Renal cortical epithelial cell (primary cell): ENCODE results near the gene RALGPS1. TPM values are rescaled to one million over a fixed set of nuclear protein-coding genes. Genes with fewer than 3 reads are reported as not detected.

Source experiments
- DNase-seq: peaks from one replicate; pipeline ENCODE4 v3.0.0-alpha.2; 2011; ENCODE audit warnings: low read depth
- total RNA-seq: library from RNA; depleted of rRNA; stranded (reverse); fragments of >200 nt; gene quantifications from 2 replicates; pipeline ENCODE4 v1.2.3, GENCODE V29; 2014

Gene RALGPS1
- total RNA-seq, 1 donor from 2014 or later = 5.4 TPM

DNA sequence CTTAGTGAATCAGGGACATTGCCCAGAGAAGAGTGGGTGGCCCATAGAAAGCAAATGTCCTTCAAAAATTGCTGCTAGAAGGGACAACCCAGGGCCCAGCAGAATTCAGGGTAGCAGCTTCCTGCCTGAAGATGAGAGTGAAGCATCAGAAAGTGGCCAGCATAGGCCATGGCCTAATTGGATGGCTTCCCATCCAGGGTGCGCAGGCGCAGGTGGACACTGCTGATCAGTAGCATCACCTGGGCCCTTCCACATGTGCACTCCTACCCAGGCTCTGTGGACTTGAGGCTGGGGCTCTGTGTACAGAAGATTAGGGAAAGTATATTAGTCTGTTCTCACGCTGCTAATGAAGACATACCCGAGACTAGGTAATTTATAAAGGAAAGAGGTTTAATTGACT is 291.4 kb downstream of the RALGPS1 start:
- DNase-seq = no peak

- DNase-seq = no peak
Measured at GRCh38 chr9:127206666-127207065, 292.1 kb downstream of the RALGPS1 start.

DNA sequence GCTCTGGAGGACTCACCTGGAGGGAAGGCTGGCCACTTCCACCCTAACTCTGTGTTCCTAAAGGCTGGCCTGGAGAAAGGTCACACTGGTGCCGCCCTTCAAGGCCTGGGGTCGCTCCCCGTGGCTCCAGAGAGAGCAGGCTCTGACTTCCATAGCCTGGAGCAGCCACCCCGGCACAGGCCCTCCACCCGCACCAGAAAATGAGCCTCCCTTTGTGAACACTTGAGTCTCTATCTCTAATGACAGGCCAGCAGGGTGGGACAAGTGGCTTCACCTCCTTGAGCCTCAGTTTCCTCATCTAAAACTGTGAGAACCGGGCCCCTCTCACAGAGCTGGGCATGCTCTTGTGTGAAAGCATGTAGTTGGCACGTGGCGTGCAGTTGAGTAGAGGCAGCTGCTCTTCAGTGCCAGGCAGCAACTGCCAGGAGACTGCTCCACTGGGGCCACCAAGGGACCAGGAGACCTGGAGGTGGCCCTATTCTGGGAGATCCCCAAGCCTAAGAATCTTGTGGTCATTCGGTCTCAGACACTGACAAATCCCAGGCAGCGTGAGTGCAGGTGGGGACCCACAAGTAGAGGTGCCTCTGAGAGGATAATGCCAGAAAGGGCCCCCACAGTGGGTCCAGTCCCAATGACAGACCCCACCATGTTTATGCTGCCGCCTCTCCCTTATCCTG is 293.3 kb downstream of the RALGPS1 start:
- no peak for DNase-seq

DNA sequence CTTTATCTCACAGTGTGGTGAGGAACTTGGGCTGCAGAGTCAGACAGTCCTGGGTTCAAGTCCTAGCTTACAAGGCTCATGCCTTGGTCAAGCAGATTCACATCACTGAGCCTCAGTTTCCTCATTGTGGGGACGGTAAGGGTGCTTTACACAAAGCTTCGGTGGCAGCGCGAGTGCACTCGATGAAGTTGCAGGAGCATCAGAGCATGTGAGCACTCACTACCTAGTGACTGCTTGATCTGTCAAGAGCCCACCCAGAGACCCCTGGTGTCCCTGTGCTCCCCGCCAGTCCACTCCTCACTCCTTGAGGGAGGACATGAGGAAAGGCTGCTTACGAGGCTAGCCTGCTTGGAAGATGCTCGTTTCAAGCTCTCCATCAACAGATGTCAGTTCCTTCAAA is 293.8 kb downstream of the RALGPS1 start:
- DNase-seq = no peak

DNA sequence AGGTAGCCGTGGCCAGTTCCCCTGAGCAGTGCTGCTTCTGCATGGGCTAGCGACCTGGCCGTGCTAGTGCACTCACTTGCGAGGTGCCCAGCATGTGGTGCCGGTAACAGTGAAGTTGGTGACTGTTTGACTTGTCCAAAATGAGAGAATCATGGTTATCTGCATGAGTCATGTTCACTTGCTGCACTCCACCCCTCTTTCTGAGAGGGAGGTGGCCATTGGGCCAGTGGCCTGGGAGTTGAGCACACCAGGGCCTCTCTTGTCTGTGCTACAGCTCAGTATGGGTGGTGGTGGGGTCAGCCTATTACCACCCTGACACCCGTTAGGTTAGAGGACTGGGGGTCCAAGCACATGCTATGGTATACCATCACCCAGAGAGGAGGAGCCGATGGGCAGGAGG is 294.6 kb downstream of the RALGPS1 start:
- DNase-seq = no peak

DNA sequence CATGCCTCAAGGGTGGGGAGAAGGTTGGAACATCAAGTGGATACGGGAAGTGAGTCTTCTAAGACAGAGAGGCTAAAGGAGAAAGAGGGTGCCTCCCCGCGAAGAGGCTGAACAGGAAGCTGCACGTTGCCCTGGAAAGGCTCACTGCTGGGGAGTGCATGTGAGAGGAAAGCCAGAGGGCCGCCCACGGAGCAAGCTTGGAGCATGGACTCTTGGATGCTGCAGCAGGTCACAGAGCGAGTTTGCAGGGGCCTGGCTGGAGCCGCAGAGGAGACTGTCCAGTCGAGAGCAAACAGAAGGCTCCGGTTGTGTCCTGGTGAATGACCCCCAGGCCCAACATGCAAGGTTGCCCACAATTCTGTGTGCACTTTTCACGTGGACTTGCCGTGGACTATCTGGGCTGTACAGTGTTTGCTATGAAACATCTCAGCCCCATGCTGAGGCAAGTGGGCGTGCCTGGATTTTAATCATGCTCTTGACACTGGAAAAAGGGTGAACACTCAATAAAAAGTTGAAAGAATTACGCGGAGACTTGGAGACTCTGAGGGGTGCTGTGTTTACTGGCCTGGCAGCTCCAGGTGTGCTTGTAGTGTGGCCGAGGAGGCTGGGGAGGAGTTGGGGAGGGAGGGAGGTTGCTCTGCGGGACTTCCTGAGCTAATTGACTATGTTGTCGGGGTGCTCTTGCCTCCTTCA is 295.5 kb downstream of the RALGPS1 start:
- no peak for DNase-seq

DNA sequence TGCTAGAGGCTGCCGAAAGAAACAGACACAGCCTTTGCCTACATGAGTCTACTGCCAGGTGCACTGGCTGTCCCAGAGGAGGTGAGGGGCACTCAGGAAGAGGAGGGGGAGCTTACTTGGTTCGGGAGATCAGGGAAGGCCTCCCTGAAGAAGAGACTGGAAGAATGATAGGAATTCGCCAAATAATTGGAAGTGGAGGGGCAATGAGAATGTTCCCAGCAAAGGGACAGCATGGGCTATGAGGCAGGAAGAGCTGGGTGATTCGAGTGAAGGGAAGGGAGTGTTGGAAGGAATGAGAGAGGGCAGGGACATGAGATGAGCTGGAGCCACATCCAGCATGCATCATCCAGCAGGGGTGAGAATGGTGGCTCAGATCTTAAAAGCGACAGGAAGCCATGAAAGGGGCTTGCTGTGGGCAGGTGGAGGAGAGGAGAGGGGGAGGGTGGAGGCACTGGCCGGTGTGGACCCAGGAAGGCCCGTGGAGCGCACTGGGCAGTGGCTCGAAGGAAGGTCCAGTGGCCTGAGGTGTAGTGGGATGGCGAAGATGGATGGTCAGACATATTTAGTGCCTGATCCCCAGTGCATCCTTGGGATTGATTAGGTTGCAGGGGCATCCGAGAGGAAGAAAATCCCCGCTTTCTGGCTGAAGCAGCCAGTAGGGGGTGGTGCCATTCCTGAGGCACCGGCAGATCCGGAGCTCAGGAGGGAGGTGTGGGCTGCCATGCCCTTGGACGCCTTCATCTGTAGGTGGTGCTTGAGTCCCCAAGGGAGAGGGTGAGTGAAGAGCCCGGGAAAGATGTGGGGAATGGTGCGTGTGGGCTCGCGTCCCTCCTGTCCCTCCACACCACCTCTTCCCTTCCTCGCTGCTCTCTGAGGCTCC is 296.5 kb downstream of the RALGPS1 start:
- no peak for DNase-seq

DNA sequence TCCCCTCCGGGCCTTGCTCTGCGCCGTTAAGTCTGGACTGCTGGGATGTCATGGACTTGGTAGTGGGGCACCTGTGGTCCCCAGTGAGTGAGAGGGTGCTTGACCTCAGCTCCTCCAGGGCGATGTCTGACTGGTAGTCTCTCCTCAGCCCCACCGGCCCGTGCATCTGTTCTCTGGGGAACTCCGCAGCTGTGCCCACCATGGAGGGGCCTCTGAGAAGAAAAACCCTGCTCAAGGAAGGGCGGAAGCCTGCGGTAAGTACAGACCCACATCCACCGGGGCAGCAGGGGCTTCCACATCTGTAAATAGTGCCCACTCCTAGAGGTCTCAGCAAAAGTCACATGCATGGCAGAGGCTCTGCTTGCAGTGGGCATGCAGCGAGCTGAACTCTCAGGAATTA is 297.4 kb downstream of the RALGPS1 start:
- DNase-seq = no peak

- no peak for DNase-seq
Measured at GRCh38 chr9:127212453-127212852, 297.9 kb downstream of the RALGPS1 start.

GRCh38 chr9:127213859-127214258 is 299.3 kb downstream of the RALGPS1 start:
- DNase-seq = no peak

- peak; percentile 53 for DNase-seq
Measured at GRCh38 chr9:127214421-127215267, 300.1 kb downstream of the RALGPS1 start.

- DNase-seq = no peak
Measured at GRCh38 chr9:127215268-127216209, 301.0 kb downstream of the RALGPS1 start.

DNA sequence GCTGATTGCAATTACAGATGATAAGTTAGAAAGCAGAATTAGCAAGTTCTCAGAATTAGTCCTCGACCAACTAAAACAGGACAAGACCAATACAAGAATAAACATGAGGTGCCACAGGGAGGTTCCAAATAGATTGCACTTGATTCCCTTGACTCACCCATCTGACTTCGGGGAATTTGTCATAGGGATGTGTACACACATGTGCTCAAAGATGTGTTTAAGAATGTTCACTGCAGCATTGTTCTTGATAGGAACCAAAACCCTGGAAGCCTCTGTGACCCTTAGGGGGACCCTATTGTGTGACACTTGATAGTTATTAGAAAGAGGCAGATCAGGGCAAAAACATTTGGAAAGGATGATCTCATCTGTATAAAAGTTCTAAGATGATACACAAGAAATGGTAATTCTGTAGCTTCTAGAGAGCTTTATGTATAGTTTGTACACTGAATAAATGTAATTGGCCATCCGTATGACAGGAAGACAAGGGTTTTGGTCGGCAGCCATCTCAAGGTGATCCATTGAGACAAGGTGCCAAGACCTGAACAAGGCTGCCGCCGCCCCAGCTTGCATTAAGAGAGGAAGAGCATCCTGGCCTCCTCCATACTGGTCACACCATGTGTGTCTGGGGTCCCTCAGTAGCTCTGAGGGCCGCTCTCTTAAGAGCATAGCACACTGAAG is 301.8 kb downstream of the RALGPS1 start:
- DNase-seq = no peak

DNA sequence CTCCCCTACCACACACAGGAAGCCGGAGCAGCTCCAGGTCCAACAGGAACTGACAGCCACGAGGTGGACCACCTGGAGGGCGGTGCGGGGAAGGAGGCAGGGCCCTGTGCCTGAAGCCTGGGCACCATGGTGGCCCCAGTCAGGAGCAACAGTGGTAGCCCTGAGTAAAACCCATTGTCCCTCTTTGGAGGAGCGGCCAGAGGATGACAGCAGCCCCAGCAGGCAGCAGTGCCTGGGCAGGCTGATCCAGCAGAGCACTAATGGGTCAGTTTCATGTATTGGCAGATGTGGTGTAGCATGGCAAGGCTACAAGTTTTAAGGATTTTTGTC is 302.3 kb downstream of the RALGPS1 start:
- DNase-seq = no peak

- no peak for DNase-seq
Measured at GRCh38 chr9:127218818-127219217, 304.2 kb downstream of the RALGPS1 start.

DNA sequence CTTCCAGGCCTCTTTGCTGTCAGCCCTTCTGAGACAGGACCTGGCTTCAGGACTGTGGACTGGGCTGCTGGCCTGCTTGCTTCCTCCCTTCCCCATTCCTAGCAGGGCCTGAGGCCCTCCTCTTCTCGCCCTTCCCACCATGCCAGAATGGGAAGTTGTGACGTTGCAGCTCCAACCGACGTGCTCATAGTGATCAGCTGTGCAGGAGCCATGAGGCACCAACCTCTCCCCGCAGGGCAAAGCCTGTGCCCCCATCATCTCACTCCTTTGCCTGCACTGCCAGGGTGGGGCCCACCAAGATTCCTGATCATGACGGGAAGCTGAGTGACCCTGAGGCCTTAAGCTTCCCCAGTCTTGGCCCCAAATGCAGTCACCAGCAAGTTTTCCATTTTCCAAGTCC is 304.9 kb downstream of the RALGPS1 start:
- DNase-seq = no peak

GRCh38 chr9:127221695-127222094 is 307.1 kb downstream of the RALGPS1 start:
- DNase-seq = no peak

GRCh38 chr9:127222388-127223095 is 308.0 kb downstream of the RALGPS1 start:
- DNase-seq = no peak

DNA sequence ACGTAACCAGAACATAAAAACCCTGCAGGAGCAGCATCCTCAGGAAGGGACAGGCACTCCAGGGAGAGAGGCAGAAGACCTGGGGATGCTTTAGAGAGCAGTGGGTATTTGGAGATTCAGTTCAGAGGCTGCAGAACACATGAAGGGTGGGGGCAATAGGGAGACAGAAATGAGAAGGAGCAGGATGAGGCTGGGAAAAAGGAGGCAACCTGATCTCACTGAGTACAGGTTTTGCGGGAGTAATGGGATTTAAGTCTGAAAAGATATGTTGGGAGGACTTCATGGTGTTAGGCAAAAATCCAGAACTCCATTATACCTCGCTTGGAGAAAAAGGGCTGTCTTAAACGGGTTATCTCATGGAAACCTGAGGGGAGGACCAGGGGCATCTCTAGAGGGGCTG is 308.7 kb downstream of the RALGPS1 start:
- no peak for DNase-seq

- no peak for DNase-seq
Measured at GRCh38 chr9:127223810-127224177, 309.2 kb downstream of the RALGPS1 start.
